ENCODE measurements around the gene MAP1LC3B2.

The MAP1LC3B2 gene

DNA sequence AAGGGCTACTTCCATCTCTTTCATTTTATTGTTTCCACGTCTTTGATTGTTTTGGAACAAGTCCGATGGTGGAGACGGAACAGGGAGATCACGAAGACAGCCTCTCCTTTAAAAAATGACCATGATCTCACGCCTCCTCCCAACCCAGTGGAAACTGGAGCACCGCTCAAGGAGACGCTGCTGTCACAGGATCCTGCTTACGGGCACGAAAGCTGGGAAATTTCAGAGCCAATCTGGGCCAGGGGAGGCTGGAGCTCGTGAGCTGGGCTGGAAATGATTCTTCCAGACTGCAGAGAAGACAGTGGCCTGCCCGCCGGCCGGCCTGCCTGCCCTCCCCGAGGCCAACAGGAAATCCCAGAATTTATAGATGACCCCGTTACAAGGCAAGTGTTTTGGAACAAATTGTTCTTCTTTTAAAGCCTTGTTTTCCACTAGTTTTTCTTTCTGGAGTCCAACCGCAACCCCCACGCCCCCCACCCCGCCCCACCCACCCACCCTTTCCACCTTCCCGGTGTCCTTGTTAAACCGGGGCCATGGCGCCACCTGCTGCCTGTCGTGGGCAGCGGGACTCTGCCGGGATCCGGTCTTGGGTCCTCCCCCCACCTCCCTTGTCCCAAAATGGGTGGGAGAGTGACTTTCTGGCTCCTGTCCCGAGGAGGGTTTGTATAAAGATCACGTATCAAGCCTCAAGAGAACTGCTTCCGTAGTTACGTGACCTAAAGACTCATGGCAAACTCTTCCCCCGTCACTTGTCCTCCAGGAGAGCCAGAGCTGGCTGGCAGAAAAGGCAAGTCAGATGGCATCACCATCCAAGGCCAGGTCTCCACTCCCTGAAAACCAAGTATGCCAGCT lies 40.3 kb downstream of the MAP1LC3B2 start:
- no peak overlapping the region for H3K4me3 ChIP-seq
- no peak overlapping the region for H3K9ac ChIP-seq
- no peak overlapping the region for H3K27ac ChIP-seq

DNA sequence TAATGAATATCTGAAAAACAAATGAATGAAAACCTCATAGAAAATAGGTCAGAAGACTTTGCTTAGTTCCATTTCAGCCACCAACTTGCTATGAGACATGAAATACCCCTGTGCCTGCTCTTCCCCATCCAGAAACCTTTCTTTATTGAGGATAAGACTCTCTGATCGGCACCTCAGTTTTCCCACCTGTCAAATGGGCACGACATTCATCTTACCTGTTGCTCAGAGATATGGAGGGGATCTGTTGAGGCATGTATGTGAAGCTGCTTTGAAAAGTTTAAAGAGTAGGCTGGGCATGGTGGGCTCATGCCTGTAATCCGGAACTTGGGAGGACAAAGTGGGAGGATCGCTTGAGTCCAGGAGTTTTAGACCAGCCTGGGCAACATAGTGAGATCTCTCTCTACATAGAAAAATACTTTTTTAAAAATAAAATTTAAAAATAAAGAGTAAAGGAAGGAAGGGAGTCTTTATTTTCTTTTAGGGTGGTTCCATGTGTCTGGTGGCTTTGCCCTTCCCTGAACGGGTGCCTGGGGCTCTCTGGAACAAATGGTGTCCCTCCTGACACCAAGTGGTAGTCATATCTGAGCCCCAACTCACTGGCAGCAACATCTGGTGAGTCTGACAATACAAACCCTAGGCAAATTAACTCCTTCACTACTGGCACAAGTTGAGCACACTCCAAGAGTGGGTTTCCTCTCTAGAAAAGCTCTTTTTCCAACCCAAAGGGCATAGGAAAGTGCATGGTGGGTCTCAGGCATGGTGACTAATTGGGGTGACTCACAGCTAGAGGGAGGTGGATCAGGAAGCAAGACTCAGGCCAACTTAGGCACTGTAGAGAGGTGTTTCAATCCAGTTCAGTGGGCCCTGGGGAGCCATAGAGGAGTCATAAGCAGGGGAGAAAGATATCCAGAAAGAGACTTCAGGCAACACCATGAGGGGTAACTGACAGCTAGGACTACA lies 42.1 kb downstream of the MAP1LC3B2 start:
- H3K36me3 ChIP-seq: no peaks in the 10 kb centered on the region
- no peaks in the 10 kb centered on the region for H3K27me3 ChIP-seq
- peaks cover 68% of the 10 kb centered on the region for H3K4me1 ChIP-seq
- no peak overlapping the region for H3K4me3 ChIP-seq
- H3K9me3 ChIP-seq: peaks cover 16% of the 10 kb centered on the region
- 0 out of 2 replicates have a peak overlapping the region, but pooled peaks have one; percentile 18 for H3K27ac ChIP-seq
- no peak overlapping the region; the same call in 1 of the 2 replicates for H3K4me2 ChIP-seq
- no peak for TF ChIP-seq Cebpa-rat (IDR thresholded peaks at IDR 0.05)
- H4K20me1 ChIP-seq: no peaks in the 10 kb centered on the region
- no peak overlapping the region for H3K9ac ChIP-seq

More for the DNA sequence above, 40.3 kb downstream of the MAP1LC3B2 start:
- no peaks in the 10 kb centered on the region for H3K36me3 ChIP-seq
- H3K9me3 ChIP-seq: peaks cover 4% of the 10 kb centered on the region
- no peaks in the 10 kb centered on the region for H4K20me1 ChIP-seq
- peak overlapping the region; percentile 57 for H3K4me2 ChIP-seq
- peaks cover 61% of the 10 kb centered on the region for H3K4me1 ChIP-seq
- TF ChIP-seq Cebpa-rat (IDR thresholded peaks at IDR 0.05): no peak
- H3K27me3 ChIP-seq: no peaks in the 10 kb centered on the region

DNA sequence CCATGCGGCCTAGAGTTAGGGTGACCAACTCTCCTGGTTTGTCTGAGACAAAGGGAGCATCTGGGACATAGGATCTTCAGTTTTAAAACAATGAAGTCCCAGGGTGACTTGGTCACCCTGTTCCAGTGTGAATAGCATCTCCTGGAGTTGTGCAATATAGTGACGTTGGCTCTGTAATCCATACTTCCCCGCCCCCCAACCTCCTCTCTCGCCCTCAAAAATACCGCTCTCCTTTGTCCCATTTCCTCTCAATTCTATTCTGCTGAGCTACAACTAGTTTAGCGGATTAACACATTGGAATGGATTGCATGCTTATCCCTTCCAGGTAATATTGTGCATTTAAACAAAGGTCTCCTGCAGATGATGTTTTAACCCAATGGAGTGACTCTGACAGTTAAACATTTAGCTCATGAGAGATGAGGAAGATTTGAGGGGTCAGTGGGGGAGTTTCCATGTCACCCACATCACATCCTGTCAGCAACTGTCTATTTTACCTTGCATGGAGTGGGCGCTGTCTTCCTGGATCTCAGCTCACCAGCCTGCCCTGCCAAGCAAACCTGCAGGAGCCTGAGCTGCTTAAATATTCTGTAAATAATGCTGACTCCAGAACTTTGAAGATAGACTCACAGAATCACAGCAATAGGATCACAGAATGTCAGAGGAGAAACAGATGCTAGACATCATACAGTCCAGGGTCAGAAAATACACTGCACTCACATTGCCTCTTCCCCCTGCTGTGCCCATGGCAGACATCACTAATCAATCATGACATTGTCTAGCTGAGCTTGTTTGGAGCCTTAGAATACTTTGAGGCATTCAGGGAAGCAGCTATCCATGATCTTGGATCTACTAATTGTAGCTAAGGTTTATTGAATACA lies 43.0 kb downstream of the MAP1LC3B2 start:
- TF ChIP-seq Cebpa-rat (IDR thresholded peaks at IDR 0.05): no peak

DNA sequence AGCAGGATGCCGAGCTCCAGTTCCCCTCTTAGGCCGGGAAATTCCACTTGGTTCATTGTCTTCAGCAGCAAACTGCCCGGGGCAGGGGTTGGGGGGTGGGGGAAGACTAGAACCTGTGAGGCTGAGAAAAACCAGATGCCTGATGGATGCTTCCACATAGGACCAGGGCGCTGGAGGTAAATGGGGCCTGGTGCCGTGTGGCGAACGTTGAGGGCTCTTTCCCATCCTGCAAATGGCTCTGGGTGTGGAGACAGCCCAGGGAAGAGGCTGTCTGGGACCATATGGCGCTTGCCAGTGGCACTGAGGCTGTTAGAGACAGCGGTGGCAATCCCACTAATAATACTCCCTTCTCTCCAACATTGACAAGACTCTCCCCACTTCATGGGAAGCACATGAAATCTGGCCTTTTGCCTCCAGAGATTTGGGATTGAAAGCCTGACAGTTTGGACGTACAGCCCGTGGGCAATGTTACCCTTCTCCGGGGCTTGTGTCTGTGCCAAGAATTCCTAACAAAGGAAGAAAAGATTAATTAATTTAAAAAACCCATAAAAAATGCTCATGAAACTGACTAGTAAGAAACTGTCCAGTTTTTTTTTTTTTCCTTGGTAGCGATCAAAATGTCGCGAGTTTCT lies 44.5 kb downstream of the MAP1LC3B2 start:
- TF ChIP-seq Cebpa-rat (IDR thresholded peaks at IDR 0.05): no peak
- Histone ChIP-seq H3K4me2 (peak overlapping the region; percentile 36; the same call in 1 of the 2 replicates), H3K9ac (no peak overlapping the region), H3K27me3 (no peaks in the 10 kb centered on the region), H3K4me1 (peaks cover 62% of the 10 kb centered on the region), H3K27ac (no peak overlapping the region), H3K36me3 (no peaks in the 10 kb centered on the region), H3K9me3 (peaks cover 30% of the 10 kb centered on the region), H4K20me1 (no peaks in the 10 kb centered on the region), H3K4me3 (no peak overlapping the region)

More for the DNA sequence above, 43.0 kb downstream of the MAP1LC3B2 start:
- H3K4me2 ChIP-seq: peak overlapping the region; percentile 6; the same call in 1 of the 2 replicates
- H3K4me3 ChIP-seq: no peak overlapping the region
- peaks cover 19% of the 10 kb centered on the region for H3K9me3 ChIP-seq
- H3K36me3 ChIP-seq: no peaks in the 10 kb centered on the region
- no peak overlapping the region for H3K9ac ChIP-seq
- H3K27ac ChIP-seq: 0 out of 2 replicates have a peak overlapping the region, but pooled peaks have one; percentile 18
- peaks cover 71% of the 10 kb centered on the region for H3K4me1 ChIP-seq
- no peaks in the 10 kb centered on the region for H3K27me3 ChIP-seq
- no peaks in the 10 kb centered on the region for H4K20me1 ChIP-seq

DNA sequence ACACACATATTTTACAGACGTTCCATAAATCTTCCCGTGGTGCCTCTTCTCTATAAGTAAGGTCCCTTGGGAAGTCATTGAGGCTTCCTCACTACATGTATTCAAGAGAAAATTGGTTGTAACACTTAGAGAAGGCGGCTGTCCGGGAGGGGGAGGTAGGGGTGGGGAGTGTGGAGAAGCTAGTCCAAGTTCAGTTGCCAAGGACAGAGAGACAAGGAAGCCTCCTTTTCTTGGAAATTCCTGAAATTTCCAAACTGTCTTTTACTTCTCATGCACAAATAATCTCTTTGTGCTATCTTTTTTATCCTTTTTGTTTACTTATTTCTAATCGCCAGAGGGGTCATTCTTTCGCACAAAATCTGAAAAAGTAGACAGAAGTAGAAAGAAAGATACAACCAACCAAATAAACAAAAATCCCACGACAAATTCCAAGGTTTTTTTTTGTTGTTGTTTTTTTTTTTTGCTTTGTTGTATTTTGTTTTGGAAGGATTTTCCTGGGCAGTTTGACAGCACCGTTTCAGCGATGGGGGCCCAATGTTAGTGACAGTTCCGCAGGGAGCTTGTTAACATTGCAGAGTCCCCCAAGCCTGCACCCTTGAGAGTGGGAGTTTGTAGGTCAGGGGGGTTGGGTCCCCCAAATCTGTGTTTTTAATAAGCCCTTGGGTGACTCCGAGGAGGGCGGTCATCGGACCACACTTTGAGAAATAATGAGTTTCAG lies 45.2 kb downstream of the MAP1LC3B2 start:
- no peak overlapping the region for H3K9ac ChIP-seq
- H3K9me3 ChIP-seq: peaks cover 30% of the 10 kb centered on the region
- H3K27ac ChIP-seq: no peak overlapping the region
- H3K4me1 ChIP-seq: peaks cover 62% of the 10 kb centered on the region
- H3K27me3 ChIP-seq: no peaks in the 10 kb centered on the region
- peak overlapping the region; percentile 36; the same call in 1 of the 2 replicates for H3K4me2 ChIP-seq
- H3K36me3 ChIP-seq: no peaks in the 10 kb centered on the region
- H4K20me1 ChIP-seq: no peaks in the 10 kb centered on the region
- TF ChIP-seq Cebpa-rat (IDR thresholded peaks at IDR 0.05): no peak
- H3K4me3 ChIP-seq: no peak overlapping the region

DNA sequence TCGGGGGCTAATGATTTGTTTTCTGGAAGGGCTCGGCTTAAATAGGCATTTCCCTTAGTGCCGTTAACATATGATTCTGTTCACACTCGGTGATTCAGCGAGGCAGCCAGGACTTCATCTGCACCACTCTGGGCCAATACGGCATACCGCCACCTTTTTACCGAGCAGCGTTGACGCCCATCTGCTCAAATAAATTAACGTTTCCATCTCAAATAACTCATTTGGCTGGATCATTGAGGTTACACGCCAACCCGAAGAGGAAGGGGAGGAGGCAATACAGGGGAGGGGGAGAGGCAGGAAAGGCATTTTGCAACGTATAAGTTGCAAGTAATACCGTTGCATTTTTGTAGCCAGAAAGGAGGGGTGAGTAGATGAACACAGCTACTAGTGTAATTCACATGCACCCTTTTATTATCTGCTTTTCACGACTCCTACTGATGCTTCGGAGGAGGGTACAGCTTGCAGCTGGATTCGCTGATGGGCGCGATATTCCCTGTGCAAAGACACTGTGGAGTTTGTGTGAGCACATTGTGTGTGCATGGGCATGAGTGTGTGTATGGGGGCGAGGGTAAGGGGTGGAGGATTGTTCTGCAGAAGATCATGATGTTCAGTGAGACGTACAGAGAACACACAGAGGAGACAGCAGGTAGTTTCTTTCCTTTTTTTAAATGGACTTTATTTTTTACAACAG lies 45.9 kb downstream of the MAP1LC3B2 start:
- TF ChIP-seq Cebpa-rat (IDR thresholded peaks at IDR 0.05): no peak
- no peaks in the 10 kb centered on the region for H3K36me3 ChIP-seq
- no peak overlapping the region for H3K27ac ChIP-seq
- H3K4me3 ChIP-seq: no peak overlapping the region
- H4K20me1 ChIP-seq: no peaks in the 10 kb centered on the region
- H3K27me3 ChIP-seq: no peaks in the 10 kb centered on the region
- peak overlapping the region; percentile 32 for H3K4me2 ChIP-seq
- peaks cover 30% of the 10 kb centered on the region for H3K9me3 ChIP-seq
- no peak overlapping the region for H3K9ac ChIP-seq
- peaks cover 62% of the 10 kb centered on the region for H3K4me1 ChIP-seq

DNA sequence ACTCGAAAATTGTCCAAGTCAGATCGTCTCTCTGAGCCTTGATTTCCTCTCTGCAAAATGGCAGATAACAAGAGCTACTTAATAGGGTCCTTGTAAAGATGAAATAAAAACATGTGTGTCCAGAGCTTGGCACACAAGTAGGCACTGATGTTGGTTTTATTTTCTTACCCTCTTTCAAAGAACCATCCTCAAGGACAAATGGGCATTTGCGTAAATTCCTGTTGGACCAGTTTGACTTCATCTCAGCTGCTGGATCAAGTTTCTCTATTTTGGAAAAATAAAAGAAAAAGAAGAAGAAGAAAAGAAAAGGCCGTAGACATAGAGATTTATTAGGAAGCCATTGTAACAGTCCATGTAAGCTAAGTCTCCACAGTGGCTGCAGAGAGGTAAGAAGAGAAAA lies 47.2 kb downstream of the MAP1LC3B2 start:
- Histone ChIP-seq H3K27ac (no peak overlapping the region), H3K27me3 (no peaks in the 10 kb centered on the region), H3K9me3 (peaks cover 28% of the 10 kb centered on the region), H3K4me3 (no peak overlapping the region), H3K9ac (no peak overlapping the region), H4K20me1 (no peaks in the 10 kb centered on the region), H3K4me2 (no peak overlapping the region), H3K36me3 (no peaks in the 10 kb centered on the region), H3K4me1 (peaks cover 58% of the 10 kb centered on the region)
- TF ChIP-seq Cebpa-rat (IDR thresholded peaks at IDR 0.05): no peak

DNA sequence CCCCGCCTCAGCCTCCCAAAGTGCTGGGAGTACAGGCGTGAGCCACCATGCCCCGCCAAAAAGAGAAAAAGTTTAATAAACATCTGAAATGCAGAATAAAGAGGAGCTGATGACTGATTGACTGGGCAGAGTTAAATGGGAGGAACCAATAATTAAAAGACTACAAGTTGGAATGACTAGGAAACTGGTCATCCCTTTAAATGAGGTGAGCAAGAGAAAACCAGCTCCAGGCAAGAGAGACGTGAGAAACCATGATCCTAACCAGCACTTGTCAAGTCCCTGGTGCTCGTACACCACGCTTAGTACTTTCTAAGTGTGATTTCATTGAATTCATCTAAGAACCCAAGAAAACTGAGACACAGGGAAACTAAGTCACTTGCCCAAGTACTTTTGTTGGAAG lies 47.9 kb downstream of the MAP1LC3B2 start:
- TF ChIP-seq Cebpa-rat (IDR thresholded peaks at IDR 0.05): no peak
- H3K27ac ChIP-seq: no peak overlapping the region
- H4K20me1 ChIP-seq: no peaks in the 10 kb centered on the region
- H3K4me2 ChIP-seq: no peak overlapping the region
- H3K36me3 ChIP-seq: no peaks in the 10 kb centered on the region
- peaks cover 51% of the 10 kb centered on the region for H3K4me1 ChIP-seq
- H3K9ac ChIP-seq: no peak overlapping the region
- peaks cover 28% of the 10 kb centered on the region for H3K9me3 ChIP-seq
- H3K4me3 ChIP-seq: no peak overlapping the region
- H3K27me3 ChIP-seq: no peaks in the 10 kb centered on the region

Measured in BLaER1 (cell line).